ENCODE measurements around the gene SIPA1. TPM values are rescaled to one million over a fixed set of nuclear protein-coding genes. Genes with fewer than 3 reads are reported as not detected.

Gene SIPA1
- total RNA-seq, 3 donors from 2014 or later: 80.0 to 101 (median 95.4) TPM

- no peaks in the 10 kb centered on the region for H3K27me3 Mint-ChIP-seq (ENCODE audit: low read depth)
- H3K4me3 Mint-ChIP-seq: no peak overlapping the region
- H3K4me1 Mint-ChIP-seq (ENCODE audit: low read depth): no peaks in the 10 kb centered on the region
- no peak for DNase-seq
- H3K36me3 Mint-ChIP-seq (ENCODE audit: insufficient read depth): no peaks in the 10 kb centered on the region
- no peak for ATAC-seq
- no peaks in the 10 kb centered on the region for H3K9me3 Mint-ChIP-seq
Measured at GRCh38 chr11:65700399-65700798, 62.5 kb downstream of the SIPA1 start.

Other genes with a start within 250 kb of the SIPA1 start
- 100 to 1,000 TPM in 2 of 3 donors, 10 to 100 TPM in 1; 95.5 to 136 (median 123) TPM for gene NEAT1, start 215.3 kb upstream of the SIPA1 start, total RNA-seq
- 1,000 to 10,000 TPM; 3,100 to 4,455 (median 3,753) TPM for gene MALAT1, start 139.1 kb upstream of the SIPA1 start, total RNA-seq
- 10 to 100 TPM; 87.6 to 94.6 (median 94.3) TPM for gene SCYL1, start 113.0 kb upstream of the SIPA1 start, total RNA-seq
- gene LTBP3, start 79.7 kb upstream of the SIPA1 start, total RNA-seq: 10 to 100 TPM; 33.1 to 40.8 (median 40.1) TPM
- gene ZNRD2, start 67.6 kb upstream of the SIPA1 start, total RNA-seq: 100 to 1,000 TPM; 120 to 148 (median 136) TPM
- 10 to 100 TPM; 27.4 to 32.0 (median 28.6) TPM for gene FAM89B, start 65.6 kb upstream of the SIPA1 start, total RNA-seq
- 10 to 100 TPM; 59.8 to 84.9 (median 80.1) TPM for gene EHBP1L1, start 62.0 kb upstream of the SIPA1 start, total RNA-seq
- 1 to 10 TPM; 1.4 to 2.1 (median 1.4) TPM for gene KCNK7, start 42.3 kb upstream of the SIPA1 start, total RNA-seq
- gene MAP3K11, start 23.9 kb upstream of the SIPA1 start, total RNA-seq: 10 to 100 TPM; 71.8 to 87.1 (median 74.3) TPM
- 10 to 100 TPM; 55.8 to 59.7 (median 59.5) TPM for gene PCNX3, start 22.3 kb upstream of the SIPA1 start, total RNA-seq
- 100 to 1,000 TPM; 108 to 118 (median 111) TPM for gene RELA, start 24.8 kb downstream of the SIPA1 start, total RNA-seq
- gene KAT5, start 74.2 kb downstream of the SIPA1 start, total RNA-seq: 10 to 100 TPM; 81.7 to 96.5 (median 85.1) TPM
- gene RNASEH2C, start 82.7 kb downstream of the SIPA1 start, total RNA-seq: 100 to 1,000 TPM in 2 of 3 donors, 10 to 100 TPM in 1; 95.6 to 122 (median 115) TPM
- 10 to 100 TPM; 17.3 to 19.4 (median 17.4) TPM for gene AP5B1, start 142.9 kb downstream of the SIPA1 start, total RNA-seq
- under 1 TPM in 2 of 3 donors, not detected in 1; 0.05 TPM for gene OVOL1, start 149.0 kb downstream of the SIPA1 start, total RNA-seq
- gene SNX32, start 195.9 kb downstream of the SIPA1 start, total RNA-seq: 1 to 10 TPM in 1 of 3 donors, under 1 TPM in 2; 0.52 to 1.4 (median 0.56) TPM
- 1,000 to 10,000 TPM in 1 of 3 donors, 100 to 1,000 TPM in 2; 944 to 1,135 (median 977) TPM for gene CFL1, start 220.1 kb downstream of the SIPA1 start, total RNA-seq
- gene MUS81, start 222.3 kb downstream of the SIPA1 start, total RNA-seq: 10 to 100 TPM; 60.8 to 72.9 (median 60.8) TPM
- gene EFEMP2, start 234.7 kb downstream of the SIPA1 start, total RNA-seq: 1 to 10 TPM; 1.0 to 2.9 (median 2.0) TPM
- 10 to 100 TPM in 2 of 3 donors, 1 to 10 TPM in 1; 8.4 to 12.3 (median 11.2) TPM for gene CTSW, start 241.7 kb downstream of the SIPA1 start, total RNA-seq